H1 (cell line): ENCODE results near the gene PREX1. TPM values are rescaled to one million over a fixed set of nuclear protein-coding genes. Genes with fewer than 3 reads are reported as not detected.

ENCODE experiments used
- CTCF ChIA-PET: fragments of 300-600 bp; sonication (Branson Sonifier 250); formaldehyde crosslinking; loops from one replicate; lab custom pipeline; 2021; ENCODE audit not compliant: partially characterized antibody; lab: Charles Lee
- POLR2A ChIA-PET: fragments of 300-600 bp; sonication (Branson Sonifier 250); formaldehyde crosslinking; loops from one replicate; lab custom pipeline; 2021; ENCODE audit warnings: inconsistent platforms; ENCODE audit not compliant: partially characterized antibody; lab: Charles Lee
- DNase-seq, 2 experiments: peaks; one replicate each; pipeline versions ENCODE4 v3.0.0 to v3.0.0-alpha.2; 2010 to 2022; ENCODE audit warnings: low spot score in 2 of 2, low read depth in 1 of 2, mixed read lengths in 1 of 2
- FAIRE-seq: peaks from 2 replicates; lab custom pipeline; 2011; peaks lifted over from hg19 to GRCh38; lab: Jason Lieb, UNC
- H2AFZ ChIP-seq: 2 replicates; pipeline ENCODE4 v1.8.1; 2012; ENCODE audit warnings: low read length, inconsistent platforms
- H2AK5ac ChIP-seq: 2 replicates; pipeline ENCODE4 v1.6.1; 2013; ENCODE audit warnings: low read depth, low read length
- H2BK120ac ChIP-seq: replicated peaks from 2 replicates; pipeline ENCODE3; 2013; ENCODE audit warnings: low read depth, low read length, inconsistent platforms
- H2BK12ac ChIP-seq: 2 replicates; pipeline ENCODE4 v1.6.1; 2013; ENCODE audit warnings: low read depth, low read length
- H2BK15ac ChIP-seq: 2 replicates; pipeline ENCODE4 v1.6.1; 2013; ENCODE audit warnings: low read length
- H2BK20ac ChIP-seq: 2 replicates; pipeline ENCODE4 v1.6.1; 2013; ENCODE audit warnings: low read length
- H2BK5ac ChIP-seq: 2 replicates; pipeline ENCODE4 v1.6.1; 2013; ENCODE audit warnings: low read depth, low read length
- H3K14ac ChIP-seq: 2 replicates; pipeline ENCODE4 v1.6.1; 2013; ENCODE audit warnings: inconsistent platforms; ENCODE audit not compliant: insufficient read length
- H3K18ac ChIP-seq: 2 replicates; pipeline ENCODE4 v1.6.1; 2013; ENCODE audit warnings: low read length; ENCODE audit errors: extremely low read depth
- H3K23ac ChIP-seq: 2 replicates; pipeline ENCODE4 v1.6.1; 2013; ENCODE audit warnings: inconsistent platforms; ENCODE audit not compliant: insufficient read length
- H3K23me2 ChIP-seq: 2 replicates; pipeline ENCODE4 v1.6.1; 2013; ENCODE audit warnings: low read depth, low read length
- H3K27ac ChIP-seq: 2 replicates; pipeline ENCODE4 v1.6.1; 2011; ENCODE audit warnings: low read depth, low read length, inconsistent platforms
- H3K27me3 ChIP-seq, 4 experiments: replicated peaks in 1 of 4; 1 replicate in 1 of 4; 2 replicates in 3 of 4; pipeline versions ENCODE4 v1.6.1 to v1.8.1; 2011 to 2013; ENCODE audit warnings: low read length in 3 of 4, mild to moderate bottlenecking in 3 of 4, inconsistent platforms in 2 of 4, mixed read lengths in 2 of 4, moderate library complexity in 1 of 4; ENCODE audit not compliant: control insufficient read depth in 3 of 4, insufficient read depth in 3 of 4; ENCODE audit errors: extremely low read depth in 1 of 4
- H3K36me3 ChIP-seq, 4 experiments: 2 replicates each; pipeline versions ENCODE4 v1.6.1 to v1.8.1; 2011 to 2013; ENCODE audit warnings: mild to moderate bottlenecking in 4 of 4, low read length in 3 of 4, moderate library complexity in 2 of 4, control low read depth in 1 of 4, inconsistent platforms in 1 of 4; ENCODE audit not compliant: insufficient read depth in 4 of 4, control insufficient read depth in 2 of 4
- H3K4ac ChIP-seq: replicated peaks from 2 replicates; pipeline ENCODE3; 2013; ENCODE audit warnings: low read length, low read depth, mixed read lengths, inconsistent platforms; ENCODE audit not compliant: insufficient read length
- H3K4me1 ChIP-seq, 4 experiments: replicated peaks in 1 of 4; 1 replicate in 1 of 4; 2 replicates in 3 of 4; pipeline versions ENCODE4 v1.6.1 to v1.8.1; 2011 to 2013; ENCODE audit warnings: low read length in 3 of 4, inconsistent platforms in 2 of 4, mixed read lengths in 1 of 4; ENCODE audit not compliant: insufficient read depth in 4 of 4, control insufficient read depth in 3 of 4
- H3K4me2 ChIP-seq, 2 experiments: 2 replicates each; pipeline versions ENCODE4 v1.6.1 to v1.8.1; 2011 to 2013; ENCODE audit warnings: low read depth in 2 of 2, low read length in 2 of 2, control low read depth in 1 of 2, inconsistent platforms in 1 of 2, mild to moderate bottlenecking in 1 of 2; ENCODE audit not compliant: insufficient read depth in 1 of 2
- H3K4me3 ChIP-seq, 4 experiments: fragments of 200-600, 300-600 bp in 1 of 4; sonication (generic), shearing (Covaris generic), sonication (Bioruptor Twin) in 1 of 4; 2 replicates each; pipeline versions ENCODE4 v1.5.1 to v1.8.1; 2011 to 2016; ENCODE audit warnings: low read length in 4 of 4, low read depth in 3 of 4, control low read depth in 2 of 4, inconsistent platforms in 2 of 4, mild to moderate bottlenecking in 2 of 4, mixed read lengths in 1 of 4, moderate library complexity in 1 of 4; ENCODE audit not compliant: insufficient read depth in 2 of 4; ENCODE audit errors: extremely low read depth in 1 of 4
- H3K56ac ChIP-seq: replicated peaks from 2 replicates; pipeline ENCODE3; 2013; ENCODE audit warnings: low read depth, mild to moderate bottlenecking, mixed read lengths, low read length, inconsistent platforms; ENCODE audit not compliant: insufficient read length
- H3K79me1 ChIP-seq: 2 replicates; pipeline ENCODE4 v1.6.1; 2013; ENCODE audit warnings: low read depth, low read length, control low read depth
- H3K79me2 ChIP-seq, 2 experiments: 2 replicates each; pipeline versions ENCODE4 v1.6.1 to v1.8.1; 2012 to 2013; ENCODE audit warnings: low read length in 2 of 2, mild to moderate bottlenecking in 2 of 2, inconsistent platforms in 1 of 2; ENCODE audit not compliant: insufficient read depth in 2 of 2, control insufficient read depth in 1 of 2
- H3K9ac ChIP-seq, 4 experiments: replicated peaks in 1 of 4; 1 replicate in 1 of 4; 2 replicates in 3 of 4; pipeline versions ENCODE4 v1.6.1 to v1.8.1; 2011 to 2013; ENCODE audit warnings: low read depth in 3 of 4, low read length in 3 of 4, control low read depth in 2 of 4, mild to moderate bottlenecking in 2 of 4, moderate library complexity in 2 of 4, inconsistent platforms in 1 of 4; ENCODE audit errors: extremely low read depth in 1 of 4
- H3K9me3 ChIP-seq, 2 experiments: 2 replicates each; pipeline versions ENCODE4 v1.6.1 to v1.8.1; 2012 to 2013; ENCODE audit warnings: mild to moderate bottlenecking in 2 of 2, moderate library complexity in 2 of 2, control low read depth in 1 of 2, inconsistent platforms in 1 of 2, low read depth in 1 of 2, low read length in 1 of 2, mixed read lengths in 1 of 2; ENCODE audit not compliant: insufficient read depth in 2 of 2
- H4K20me1 ChIP-seq, 2 experiments: replicated peaks in 1 of 2; 2 replicates each; pipeline versions ENCODE3 to v1.8.1; 2011 to 2013; ENCODE audit warnings: inconsistent platforms in 2 of 2, low read length in 2 of 2, mild to moderate bottlenecking in 1 of 2; ENCODE audit not compliant: insufficient read depth in 2 of 2, control insufficient read depth in 1 of 2
- H4K5ac ChIP-seq: 2 replicates; pipeline ENCODE4 v1.6.1; 2013; ENCODE audit warnings: low read length, low read depth, mixed read lengths, inconsistent platforms; ENCODE audit not compliant: insufficient read length
- H4K8ac ChIP-seq: 2 replicates; pipeline ENCODE4 v1.8.0; 2013; ENCODE audit warnings: mild to moderate bottlenecking, moderate library complexity, low read length, inconsistent platforms; ENCODE audit not compliant: insufficient read depth; ENCODE audit errors: extremely low read depth
- H4K91ac ChIP-seq: replicated peaks from 2 replicates; pipeline ENCODE3; 2013; ENCODE audit warnings: low read length, mixed read lengths, inconsistent platforms; ENCODE audit not compliant: insufficient read length
- ASH2L ChIP-seq: fragments of 200-600, 300-600 bp; sonication (generic); IDR thresholded peaks from one replicate; pipeline ENCODE4 v1.7.1; 2017; ENCODE audit warnings: low read length
- CTBP2 ChIP-seq: IDR thresholded peaks from 2 replicates; pipeline ENCODE4 v1.7.0; 2011; ENCODE audit warnings: borderline replicate concordance, mild to moderate bottlenecking, moderate library complexity, mixed read lengths, low read length; ENCODE audit not compliant: insufficient read depth, insufficient read length
- HDAC2 ChIP-seq, 2 experiments: fragments of 300-600 bp in 1 of 2; sonication (generic) in 1 of 2; IDR thresholded peaks; 2 replicates each; pipeline ENCODE4 v1.6.1; 2011 to 2012; ENCODE audit warnings: low read depth in 2 of 2, low read length in 2 of 2, mild to moderate bottlenecking in 2 of 2, moderate library complexity in 2 of 2, borderline replicate concordance in 1 of 2, inconsistent platforms in 1 of 2
- JUND ChIP-seq: IDR thresholded peaks from 2 replicates; pipeline ENCODE4 v1.6.1; 2011; ENCODE audit warnings: mild to moderate bottlenecking, improper control_type of control experiment, low read length
- MAFK ChIP-seq: IDR thresholded peaks from 2 replicates; pipeline ENCODE4 v1.6.1; 2012; ENCODE audit warnings: low read depth, mild to moderate bottlenecking, improper control_type of control experiment, low read length
- RBBP5 ChIP-seq: IDR thresholded peaks from 2 replicates; pipeline ENCODE4 v1.7.1; 2012; ENCODE audit warnings: low read depth, mild to moderate bottlenecking, inconsistent platforms, low read length, moderate library complexity, borderline replicate concordance
- WGBS, 2 experiments: shearing (Covaris generic) in 1 of 2; methylation state at CpG; one replicate each; pipeline versions ENCODE4 v1.1.6 to v1.1.7; 2013 to 2015; ENCODE audit warnings: low lambda C conversion rate in 2 of 2, mixed read lengths in 2 of 2, inconsistent platforms in 1 of 2, low coverage in 1 of 2, missing lambda C conversion rate in 1 of 2; ENCODE audit not compliant: insufficient replicate concordance in 2 of 2, insufficient coverage in 1 of 2, insufficient read length in 1 of 2; ENCODE audit errors: extremely low coverage in 1 of 2, missing lambda C conversion rate in 1 of 2; 5-methylcytosine and 5-hydroxymethylcytosine counted together
- polyA plus RNA-seq, 7 experiments: library from polyadenylated mRNA; depleted of rRNA in 3 of 7; stranded (reverse) in 5 of 7; unstranded in 2 of 7; fragments of >200 nt in 5 of 7; fragments of 200-250 nt in 2 of 7; gene quantifications; 1 replicate in 5 of 7; 2 replicates in 1 of 7; 4 replicates in 1 of 7; pipeline versions ENCODE4 v1.2.1 to v1.2.3, GENCODE V29; 2011 to 2013; ENCODE audit warnings: missing spikeins in 2 of 7, mixed read lengths in 2 of 7
- total RNA-seq: library from RNA; stranded (reverse); fragmentation: NEBNext Ultra II Directional; extraction: Animal tissue kit (Norgen Biotek cat#: 25700); gene quantifications from 2 replicates; pipeline ENCODE4 v1.2.1, GENCODE V29; 2021
- TF ChIP-seq, protein P1 (sequence below): IDR thresholded peaks from 2 replicates; pipeline ENCODE4 v1.6.1; 2012; ENCODE audit warnings: inconsistent platforms
- TF ChIP-seq, protein P2 (sequence below): IDR thresholded peaks from 2 replicates; pipeline ENCODE4 v1.6.1; 2011; ENCODE audit warnings: low read length, improper control_type of control experiment

The PREX1 gene
- total and polyA plus RNA-seq, 2 of the 8 experiments (the other 6 are each of a cell fraction or from before 2014, with no cell fraction given), result 10.7 to 12.8 TPM

DNA sequence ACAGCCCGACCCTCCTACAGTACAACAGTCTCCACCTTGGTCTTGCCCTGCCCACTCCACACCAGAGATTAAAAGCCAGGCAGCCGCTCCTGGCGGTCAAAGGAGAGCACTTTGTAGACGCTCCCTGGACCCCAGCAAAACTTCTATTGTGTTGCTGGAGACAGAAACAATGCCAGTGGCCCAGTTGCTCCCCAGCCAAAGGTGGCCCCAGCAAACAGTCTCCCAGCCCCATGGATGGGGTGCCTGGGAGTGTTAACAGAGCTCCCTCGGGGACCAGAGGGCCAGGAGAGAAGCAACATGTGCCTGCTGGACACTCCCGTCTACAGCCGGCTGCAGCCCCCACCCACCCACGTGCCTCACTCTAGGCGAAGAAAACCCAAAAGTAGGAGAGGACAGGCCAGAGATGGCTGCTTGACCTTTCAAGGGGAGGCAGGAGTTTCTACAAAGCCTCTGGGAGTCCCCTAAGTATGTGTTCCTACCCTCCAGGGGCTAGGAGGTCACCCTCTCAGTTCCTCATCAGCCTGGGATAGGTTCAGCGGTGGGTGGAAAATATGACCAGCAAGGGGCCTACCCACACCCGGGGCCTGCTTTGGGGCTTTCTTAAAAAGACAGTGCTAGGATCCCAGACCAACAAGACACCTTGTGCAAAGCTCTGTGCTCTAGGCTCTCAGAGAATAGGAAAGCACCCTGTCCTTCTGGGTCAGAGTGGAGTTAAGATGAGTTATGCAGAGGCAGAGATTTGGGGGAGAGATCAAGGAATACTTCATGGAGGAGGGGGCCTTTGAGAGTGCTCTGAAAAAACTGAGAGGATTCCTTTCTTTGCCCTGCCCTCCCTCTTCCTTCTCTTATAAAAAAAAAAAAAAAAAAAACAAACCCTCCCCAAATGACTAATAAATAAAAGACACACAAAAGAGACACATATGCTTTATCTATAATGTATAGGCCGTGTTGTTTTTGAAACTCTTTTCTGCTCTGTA lies 19.0 kb upstream of the PREX1 start:
- H3K9ac ChIP-seq, result no peak overlapping the region; a peak in 1 of 7 replicates
- peak overlapping the region in 1 of 4 experiments; percentile 40; a peak in 2 of 8 replicates for H3K4me3 ChIP-seq
- H3K4ac ChIP-seq, result no peak overlapping the region
- H3K27ac ChIP-seq, result no peak overlapping the region
- ChIA-PET CTCF (interaction anchor here (1.0 to 2.0 kb wide), 3 partner anchors 16 to 190 kb away, joined by 4 to 6 read pairs (median 5); no protein-coding TSS in a partner anchor), POLR2A (interaction anchor here (2.3 kb wide), 1 partner anchor 18 kb away, joined by 9 read pairs; no protein-coding TSS in a partner anchor)
- H4K5ac ChIP-seq, result peak overlapping the region; percentile 33
- 0 out of 7 replicates have a peak, but pooled peaks cover 0 to 2% (median 0%) of the 10 kb centered on the region in 4 experiments for H3K27me3 ChIP-seq
- H3K4me1 ChIP-seq, result peaks cover 0 to 11% (median under 1%) of the 10 kb centered on the region in 4 experiments; a peak in 4 of 7 replicates
- H3K23ac ChIP-seq, result no peak overlapping the region
- 0 out of 2 replicates have a peak overlapping the region, but pooled peaks have one; percentile 41 for H4K8ac ChIP-seq
- H3K79me1 ChIP-seq, result no peaks in the 10 kb centered on the region
- 34% methylated on average over 12 of the region's 12 CpGs; no CpG with 5 or more reads in 1 of the 2 experiments for WGBS, 2 experiments
- H4K91ac ChIP-seq, result peak overlapping the region; percentile 67
- H3K14ac ChIP-seq, result no peak overlapping the region
- no peak overlapping the region for H2AK5ac ChIP-seq
- H4K20me1 ChIP-seq, result no peaks in the 10 kb centered on the region
- peak; percentile 19 to 72 for DNase-seq
- peak overlapping the region; percentile 85; the same call in 1 of the 2 replicates for H2AFZ ChIP-seq
- no peak overlapping the region for H3K56ac ChIP-seq
- peak overlapping the region; percentile 78 for H3K18ac ChIP-seq
- H2BK5ac ChIP-seq, result peak overlapping the region; percentile 87; the same call in 1 of the 2 replicates
- no peaks in the 10 kb centered on the region for H3K23me2 ChIP-seq
- no peaks in the 10 kb centered on the region for H3K79me2 ChIP-seq
- FAIRE-seq, result no peak
- peak overlapping the region; percentile 43 to 68; a peak in 2 of 4 replicates for H3K4me2 ChIP-seq
- H2BK20ac ChIP-seq, result 0 out of 2 replicates have a peak overlapping the region, but pooled peaks have one; percentile 77
- no peaks in the 10 kb centered on the region for H3K36me3 ChIP-seq
- no peaks in the 10 kb centered on the region for H3K9me3 ChIP-seq
- peak overlapping the region; percentile 61; the same call in 1 of the 2 replicates for H2BK15ac ChIP-seq
- H2BK12ac ChIP-seq, result peak overlapping the region; percentile 88
- peak overlapping the region; percentile 18 for H2BK120ac ChIP-seq
- TF ChIP-seq HDAC2 (IDR thresholded peaks at IDR 0.05; ENCODE audit: borderline replicate concordance in 1 of 2, low read depth in 2 of 2, low read length in 2 of 2), result no peak
- TF ChIP-seq, protein P1, sequence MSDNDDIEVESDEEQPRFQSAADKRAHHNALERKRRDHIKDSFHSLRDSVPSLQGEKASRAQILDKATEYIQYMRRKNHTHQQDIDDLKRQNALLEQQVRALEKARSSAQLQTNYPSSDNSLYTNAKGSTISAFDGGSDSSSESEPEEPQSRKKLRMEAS, result peak; percentile 95
- TF ChIP-seq ASH2L, result peak; percentile 50
- no peak for TF ChIP-seq RBBP5
- no peak for TF ChIP-seq CTBP2
- no peak for TF ChIP-seq JUND
- TF ChIP-seq, protein P2, sequence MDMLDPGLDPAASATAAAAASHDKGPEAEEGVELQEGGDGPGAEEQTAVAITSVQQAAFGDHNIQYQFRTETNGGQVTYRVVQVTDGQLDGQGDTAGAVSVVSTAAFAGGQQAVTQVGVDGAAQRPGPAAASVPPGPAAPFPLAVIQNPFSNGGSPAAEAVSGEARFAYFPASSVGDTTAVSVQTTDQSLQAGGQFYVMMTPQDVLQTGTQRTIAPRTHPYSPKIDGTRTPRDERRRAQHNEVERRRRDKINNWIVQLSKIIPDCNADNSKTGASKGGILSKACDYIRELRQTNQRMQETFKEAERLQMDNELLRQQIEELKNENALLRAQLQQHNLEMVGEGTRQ, result no peak
- no peak for TF ChIP-seq MAFK
